Amygdala (tissue), 56 donors: ENCODE results near the gene DOCK2.
A peak's percentile ranks its signal among the peaks of the same experiment; 100 is the strongest.

Experiments used
- DNase-seq, 56 donors: peaks; one replicate each; lab custom pipeline; 2025; lab: John Stamatoyannopoulos, UW

DOCK2 gene

GRCh38 chr5:169682026-169682425, 45.0 kb downstream of the DOCK2 start:
- DNase-seq: no peak

GRCh38 chr5:169686137-169686536, 49.1 kb downstream of the DOCK2 start:
- no peak for DNase-seq

- DNase-seq: no peak
Observed at GRCh38 chr5:169688106-169688505, 51.0 kb downstream of the DOCK2 start.

GRCh38 chr5:169691471-169691870, 54.4 kb downstream of the DOCK2 start:
- no peak for DNase-seq

- no peak for DNase-seq
Observed at GRCh38 chr5:169694091-169694625, 57.1 kb downstream of the DOCK2 start.

- no peak for DNase-seq
Observed at GRCh38 chr5:169695025-169695625, 58.0 kb downstream of the DOCK2 start.

GRCh38 chr5:169695919-169696490, 58.9 kb downstream of the DOCK2 start:
- DNase-seq: no peak

GRCh38 chr5:169696621-169697510, 59.8 kb downstream of the DOCK2 start:
- DNase-seq: no peak

GRCh38 chr5:169697511-169697890, 60.4 kb downstream of the DOCK2 start:
- no peak for DNase-seq

GRCh38 chr5:169697976-169698375, 60.9 kb downstream of the DOCK2 start:
- DNase-seq: no peak

- DNase-seq: no peak
Observed at GRCh38 chr5:169700611-169701010, 63.5 kb downstream of the DOCK2 start.

- peak in 1 of 56 donors; percentile 38 for DNase-seq
Observed at GRCh38 chr5:169701910-169702451, 64.9 kb downstream of the DOCK2 start.

- DNase-seq: no peak
Observed at GRCh38 chr5:169702693-169703481, 65.8 kb downstream of the DOCK2 start.

GRCh38 chr5:169703813-169704212, 66.7 kb downstream of the DOCK2 start:
- no peak for DNase-seq

GRCh38 chr5:169705322-169705721, 68.2 kb downstream of the DOCK2 start:
- no peak for DNase-seq

GRCh38 chr5:169706071-169706470, 69.0 kb downstream of the DOCK2 start:
- no peak for DNase-seq

- no peak for DNase-seq
Observed at GRCh38 chr5:169706758-169707450, 69.8 kb downstream of the DOCK2 start.

- DNase-seq: no peak
Observed at GRCh38 chr5:169707686-169708085, 70.6 kb downstream of the DOCK2 start.

GRCh38 chr5:169710675-169711074, 73.6 kb downstream of the DOCK2 start:
- peak in 17 of 56 donors; percentile 2 to 55 (median 21) for DNase-seq
